Loucy (cell line): ENCODE data around the gene CEBPB.

Experiments used
- H2AFZ ChIP-seq: fragments of 200-600 bp; sonication (generic); 2 replicates; pipeline ENCODE4 v1.6.0; 2016; ENCODE audit warnings: antibody characterized with exemption, mild to moderate bottlenecking, low read length, moderate library complexity
- H3F3A ChIP-seq: fragments of 200-600 bp; 2 replicates; pipeline ENCODE4 v1.6.0; 2016; ENCODE audit warnings: antibody characterized with exemption, low read depth, mild to moderate bottlenecking
- H3K27me3 ChIP-seq: fragments of 200-600 bp; sonication (generic); 2 replicates; pipeline ENCODE4 v1.6.1; 2014; ENCODE audit warnings: low read length, mild to moderate bottlenecking; ENCODE audit not compliant: insufficient read depth, poor library complexity, severe bottlenecking
- H3K36me3 ChIP-seq: fragments of 200-600 bp; sonication (generic); 2 replicates; pipeline ENCODE4 v1.6.1; 2016; ENCODE audit warnings: low read length; ENCODE audit not compliant: insufficient read depth
- H3K4me1 ChIP-seq: fragments of 200-600 bp; sonication (generic); 2 replicates; pipeline ENCODE4 v1.5.1; 2014; ENCODE audit warnings: low read length, mild to moderate bottlenecking; ENCODE audit not compliant: insufficient read depth, poor library complexity, severe bottlenecking
- H3K4me2 ChIP-seq: fragments of 200-600 bp; sonication (generic); 2 replicates; pipeline ENCODE4 v1.6.0; 2014; ENCODE audit warnings: antibody characterized with exemption, low read length, low read depth, mild to moderate bottlenecking; ENCODE audit not compliant: poor library complexity, severe bottlenecking
- H3K4me3 ChIP-seq: fragments of 200-600 bp; sonication (generic); 2 replicates; pipeline ENCODE4 v1.5.1; 2014; ENCODE audit warnings: low read length, mild to moderate bottlenecking, mixed read lengths; ENCODE audit not compliant: poor library complexity, severe bottlenecking
- H3K79me2 ChIP-seq: fragments of 200-600 bp; sonication (generic); 2 replicates; pipeline ENCODE4 v1.6.1; 2014; ENCODE audit warnings: low read length; ENCODE audit not compliant: insufficient read depth
- H3K9ac ChIP-seq: fragments of 200-600 bp; sonication (generic); 2 replicates; pipeline ENCODE4 v1.6.0; 2014; ENCODE audit warnings: mild to moderate bottlenecking, low read depth, low read length, moderate library complexity; ENCODE audit not compliant: poor library complexity, severe bottlenecking
- H3K9me2 ChIP-seq: fragments of 200-600 bp; sonication (generic); replicated peaks from 2 replicates; pipeline ENCODE4 v1.6.1; 2016; ENCODE audit warnings: low read depth, low read length, mixed read lengths
- H3K9me3 ChIP-seq: fragments of 200-600 bp; sonication (generic); 2 replicates; pipeline ENCODE4 v1.6.1; 2014; ENCODE audit warnings: mild to moderate bottlenecking, antibody characterized with exemption, low read length, low read depth; ENCODE audit not compliant: insufficient read depth
- H4K20me1 ChIP-seq: fragments of 200-600 bp; sonication (generic); 2 replicates; pipeline ENCODE4 v1.6.0; 2014; ENCODE audit warnings: antibody characterized with exemption, low read length, mild to moderate bottlenecking; ENCODE audit not compliant: insufficient read depth, poor library complexity, severe bottlenecking
- EZH2phosphoT487 ChIP-seq: fragments of 200-600 bp; IDR thresholded peaks from 2 replicates; pipeline ENCODE4 v1.6.1; 2018; ENCODE audit warnings: antibody characterized with exemption, mild to moderate bottlenecking, moderate library complexity, borderline replicate concordance
- TF ChIP-seq, protein P1 (sequence below): fragments of 200-600 bp; sonication (generic); conservative IDR thresholded peaks from 2 replicates; pipeline ENCODE4 v1.5.1; 2014; ENCODE audit warnings: mild to moderate bottlenecking, antibody characterized with exemption, low read length

The CEBPB gene

GRCh38 chr20:50202677-50203076 is 12.0 kb downstream of the CEBPB start:
- no peaks in the 10 kb centered on the region for H4K20me1 ChIP-seq
- H3K9me2 ChIP-seq: no peaks in the 10 kb centered on the region
- H3F3A ChIP-seq: no peaks in the 10 kb centered on the region
- H3K79me2 ChIP-seq: no peaks in the 10 kb centered on the region
- no peak overlapping the region for H3K9ac ChIP-seq
- no peaks in the 10 kb centered on the region; the same call in 1 of the 2 replicates for H3K9me3 ChIP-seq
- no peak overlapping the region for H2AFZ ChIP-seq
- TF ChIP-seq, protein P1, sequence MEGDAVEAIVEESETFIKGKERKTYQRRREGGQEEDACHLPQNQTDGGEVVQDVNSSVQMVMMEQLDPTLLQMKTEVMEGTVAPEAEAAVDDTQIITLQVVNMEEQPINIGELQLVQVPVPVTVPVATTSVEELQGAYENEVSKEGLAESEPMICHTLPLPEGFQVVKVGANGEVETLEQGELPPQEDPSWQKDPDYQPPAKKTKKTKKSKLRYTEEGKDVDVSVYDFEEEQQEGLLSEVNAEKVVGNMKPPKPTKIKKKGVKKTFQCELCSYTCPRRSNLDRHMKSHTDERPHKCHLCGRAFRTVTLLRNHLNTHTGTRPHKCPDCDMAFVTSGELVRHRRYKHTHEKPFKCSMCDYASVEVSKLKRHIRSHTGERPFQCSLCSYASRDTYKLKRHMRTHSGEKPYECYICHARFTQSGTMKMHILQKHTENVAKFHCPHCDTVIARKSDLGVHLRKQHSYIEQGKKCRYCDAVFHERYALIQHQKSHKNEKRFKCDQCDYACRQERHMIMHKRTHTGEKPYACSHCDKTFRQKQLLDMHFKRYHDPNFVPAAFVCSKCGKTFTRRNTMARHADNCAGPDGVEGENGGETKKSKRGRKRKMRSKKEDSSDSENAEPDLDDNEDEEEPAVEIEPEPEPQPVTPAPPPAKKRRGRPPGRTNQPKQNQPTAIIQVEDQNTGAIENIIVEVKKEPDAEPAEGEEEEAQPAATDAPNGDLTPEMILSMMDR: no peak
- TF ChIP-seq EZH2phosphoT487: no peak
- H3K4me3 ChIP-seq: no peak overlapping the region
- H3K4me1 ChIP-seq: no peaks in the 10 kb centered on the region
- H3K27me3 ChIP-seq: no peaks in the 10 kb centered on the region
- no peak overlapping the region for H3K4me2 ChIP-seq
- no peaks in the 10 kb centered on the region for H3K36me3 ChIP-seq

- Histone ChIP-seq H2AFZ (no peak overlapping the region), H3K79me2 (no peaks in the 10 kb centered on the region), H3K36me3 (no peaks in the 10 kb centered on the region), H3K4me2 (no peak overlapping the region), H4K20me1 (no peaks in the 10 kb centered on the region), H3K4me3 (no peak overlapping the region), H3K4me1 (no peaks in the 10 kb centered on the region), H3K9me3 (no peaks in the 10 kb centered on the region; the same call in 1 of the 2 replicates), H3F3A (no peaks in the 10 kb centered on the region), H3K27me3 (no peaks in the 10 kb centered on the region), H3K9me2 (no peaks in the 10 kb centered on the region), H3K9ac (no peak overlapping the region)
- TF ChIP-seq EZH2phosphoT487: no peak
- TF ChIP-seq, protein P1: no peak
Observed at GRCh38 chr20:50203951-50204937, 13.6 kb downstream of the CEBPB start.

DNA sequence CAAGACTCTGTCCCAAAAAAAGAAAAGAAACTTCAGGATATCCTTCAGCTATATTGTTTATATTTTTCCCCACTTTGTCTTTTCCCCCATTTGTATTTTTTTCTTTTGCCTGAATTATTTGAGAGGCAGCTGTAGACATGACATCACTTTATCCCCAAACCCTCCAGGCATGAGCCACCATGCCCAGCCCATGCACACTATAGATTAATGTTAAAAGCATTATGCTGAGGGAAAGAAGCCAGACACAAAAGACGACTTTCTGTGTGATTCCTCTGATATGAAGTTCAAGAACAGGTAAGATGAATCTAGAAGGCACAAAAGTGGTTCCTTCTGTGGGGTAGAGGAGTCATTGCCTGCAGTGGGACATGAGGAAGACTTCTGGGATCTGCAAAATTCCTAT is 16.4 kb downstream of the CEBPB start:
- no peak for TF ChIP-seq EZH2phosphoT487
- TF ChIP-seq, protein P1: no peak
- Histone ChIP-seq H2AFZ (no peak overlapping the region), H3K9me3 (no peaks in the 10 kb centered on the region; the same call in 1 of the 2 replicates), H3K9me2 (no peaks in the 10 kb centered on the region), H3K4me2 (no peak overlapping the region), H3F3A (no peaks in the 10 kb centered on the region), H4K20me1 (no peaks in the 10 kb centered on the region), H3K4me3 (no peak overlapping the region), H3K4me1 (peaks cover 12% of the 10 kb centered on the region), H3K79me2 (no peaks in the 10 kb centered on the region), H3K27me3 (no peaks in the 10 kb centered on the region), H3K9ac (no peak overlapping the region), H3K36me3 (no peaks in the 10 kb centered on the region)
